Measurements from ENCODE around the gene PLXNA2.

DNA sequence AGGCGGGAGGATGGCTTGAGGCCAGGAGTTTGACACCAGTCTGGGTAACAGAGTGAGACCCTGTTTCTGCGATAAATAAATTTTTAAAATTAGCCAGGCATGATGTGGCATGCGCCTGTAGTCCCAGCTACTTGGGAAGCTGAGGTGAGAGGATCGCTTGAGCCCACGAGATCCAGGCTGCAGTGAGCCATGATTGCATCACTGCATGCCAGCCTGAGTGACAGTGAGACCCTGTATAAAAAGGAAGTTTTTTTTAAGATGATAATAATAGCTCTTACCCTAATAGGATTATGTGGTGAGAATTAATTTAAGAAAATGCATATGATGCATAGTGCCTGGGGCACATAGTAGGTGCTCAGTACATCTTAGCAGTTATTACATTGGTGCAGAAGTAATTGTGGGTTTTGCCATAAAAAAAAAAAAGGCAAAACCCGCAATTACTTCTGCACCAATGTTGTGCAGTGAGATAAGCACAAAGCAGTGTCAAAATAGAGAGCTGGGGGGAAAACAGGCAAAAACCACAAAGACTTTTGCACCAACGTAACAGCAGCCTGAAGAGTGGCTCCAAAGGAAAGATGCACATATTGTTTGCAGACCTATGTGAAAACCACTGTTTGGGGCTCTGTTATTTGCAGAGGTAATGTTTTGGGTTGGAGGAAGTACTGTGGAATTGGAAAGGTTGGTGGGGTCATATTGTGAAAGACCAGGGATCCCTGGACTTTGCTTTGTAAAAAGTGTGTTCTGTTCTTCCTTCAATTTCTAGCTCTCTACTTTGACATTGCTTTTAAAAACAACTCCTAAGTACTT, 72.4 kb downstream of the PLXNA2 start:
- TF ChIP-seq BRCA1 (IDR thresholded peaks at IDR 0.05; ENCODE audit: low read depth, low read length) = no peak
- no peak for TF ChIP-seq CBX5 (IDR thresholded peaks at IDR 0.05; ENCODE audit: low read depth, low read length)
